HG03196 (cell line): ENCODE results near the gene P3R3URF.
A peak's percentile ranks its signal among the peaks of the same experiment; 100 is the strongest.

Source experiments
- ATAC-seq: cut with Tn5 transposase; IDR thresholded peaks from one replicate; pipeline ENCODE4 v1.9.1; 2021; ENCODE audit not compliant: unreplicated experiment

P3R3URF gene

GRCh38 chr1:46174448-46175231 lies 1.6 kb downstream of the P3R3URF start, which contains the start of gene TSPAN1:
Gene TSPAN1, plus strand, starts transcription at chr1:46175087. Its CDS starts 6,021 bp downstream, at chr1:46181108.
- ATAC-seq, result no peak

GRCh38 chr1:46173361-46173856 lies 2.9 kb downstream of the P3R3URF start:
- no peak for ATAC-seq

- no peak for ATAC-seq
Observed at GRCh38 chr1:46172321-46172720, 4.0 kb downstream of the P3R3URF start.

- ATAC-seq, result no peak
Observed at GRCh38 chr1:46171871-46172270, 4.4 kb downstream of the P3R3URF start.

GRCh38 chr1:46171351-46171750 lies 4.9 kb downstream of the P3R3URF start:
- no peak for ATAC-seq

GRCh38 chr1:46169811-46170454 lies 6.4 kb downstream of the P3R3URF start:
- no peak for ATAC-seq

- no peak for ATAC-seq
Observed at GRCh38 chr1:46168477-46168876, 7.8 kb downstream of the P3R3URF start.

GRCh38 chr1:46166521-46167462 lies 9.5 kb downstream of the P3R3URF start:
- ATAC-seq, result no peak

GRCh38 chr1:46160212-46160611 lies 16.1 kb downstream of the P3R3URF start:
- ATAC-seq, result no peak

GRCh38 chr1:46159516-46159915 lies 16.8 kb downstream of the P3R3URF start:
- ATAC-seq, result peak; percentile 40

GRCh38 chr1:46158312-46159281 lies 17.7 kb downstream of the P3R3URF start:
- peak; percentile 75 for ATAC-seq

- ATAC-seq, result no peak
Observed at GRCh38 chr1:46157916-46158311, 18.4 kb downstream of the P3R3URF start.

GRCh38 chr1:46153732-46154131 lies 22.6 kb downstream of the P3R3URF start:
- no peak for ATAC-seq

GRCh38 chr1:46153228-46153627 lies 23.1 kb downstream of the P3R3URF start:
- ATAC-seq, result no peak

GRCh38 chr1:46152016-46152415 lies 24.3 kb downstream of the P3R3URF start:
- no peak for ATAC-seq

- no peak for ATAC-seq
Observed at GRCh38 chr1:46150085-46150484, 26.2 kb downstream of the P3R3URF start.

GRCh38 chr1:46148318-46148717 lies 28.0 kb downstream of the P3R3URF start:
- no peak for ATAC-seq

- ATAC-seq, result no peak
Observed at GRCh38 chr1:46137916-46138315, 38.4 kb downstream of the P3R3URF start.

- ATAC-seq, result no peak
Observed at GRCh38 chr1:46136711-46137110, 39.6 kb downstream of the P3R3URF start.
